ENCODE results near the gene IYD.

DNA sequence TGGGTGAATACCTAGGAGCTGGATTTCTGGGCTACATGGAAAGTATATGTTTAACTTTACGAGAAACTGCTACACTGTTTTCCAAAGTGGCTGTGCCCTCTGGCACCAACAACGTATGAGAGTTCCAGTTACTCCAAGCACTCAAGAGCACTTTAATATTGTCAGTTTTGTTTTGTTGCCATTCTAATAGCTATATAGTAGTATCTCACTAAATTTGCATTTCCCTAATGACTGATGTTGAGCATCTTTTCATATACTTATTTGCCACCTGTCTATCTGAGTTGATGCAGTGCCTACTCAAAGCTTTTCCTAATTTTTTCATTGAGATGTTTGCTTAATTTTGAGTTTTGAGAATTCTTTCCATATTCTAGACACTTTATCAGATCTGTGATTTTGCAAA, 76.7 kb downstream of the IYD start:
- TF ChIP-seq, protein P1, sequence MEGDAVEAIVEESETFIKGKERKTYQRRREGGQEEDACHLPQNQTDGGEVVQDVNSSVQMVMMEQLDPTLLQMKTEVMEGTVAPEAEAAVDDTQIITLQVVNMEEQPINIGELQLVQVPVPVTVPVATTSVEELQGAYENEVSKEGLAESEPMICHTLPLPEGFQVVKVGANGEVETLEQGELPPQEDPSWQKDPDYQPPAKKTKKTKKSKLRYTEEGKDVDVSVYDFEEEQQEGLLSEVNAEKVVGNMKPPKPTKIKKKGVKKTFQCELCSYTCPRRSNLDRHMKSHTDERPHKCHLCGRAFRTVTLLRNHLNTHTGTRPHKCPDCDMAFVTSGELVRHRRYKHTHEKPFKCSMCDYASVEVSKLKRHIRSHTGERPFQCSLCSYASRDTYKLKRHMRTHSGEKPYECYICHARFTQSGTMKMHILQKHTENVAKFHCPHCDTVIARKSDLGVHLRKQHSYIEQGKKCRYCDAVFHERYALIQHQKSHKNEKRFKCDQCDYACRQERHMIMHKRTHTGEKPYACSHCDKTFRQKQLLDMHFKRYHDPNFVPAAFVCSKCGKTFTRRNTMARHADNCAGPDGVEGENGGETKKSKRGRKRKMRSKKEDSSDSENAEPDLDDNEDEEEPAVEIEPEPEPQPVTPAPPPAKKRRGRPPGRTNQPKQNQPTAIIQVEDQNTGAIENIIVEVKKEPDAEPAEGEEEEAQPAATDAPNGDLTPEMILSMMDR (IDR thresholded peaks at IDR 0.05; ENCODE audit: low read depth, low read length) = no peak
- no peak for TF ChIP-seq EZH2phosphoT487 (IDR thresholded peaks at IDR 0.05; ENCODE audit: low read depth)

Data from OCI-LY3 (cell line).